ENCODE measurements around the gene RIPOR3.
"Not testable (repeated sequence)": the region's sequence is repeated elsewhere in the genome, so short reads cannot be mapped to it uniquely, and the experiment has no call there.

Gene RIPOR3

GRCh38 chr20:50716518-50716917, 25.2 kb upstream of the RIPOR3 start:
- Histone ChIP-seq H3K9me2 (replicated peaks; ENCODE audit: insufficient read depth, low read length) (no peaks in the 10 kb centered on the region), H3K27me3 (ENCODE audit: low read length) (no peaks in the 10 kb centered on the region), H4K20me1 (ENCODE audit: low read depth, low read length) (no peaks in the 10 kb centered on the region), H3K36me3 (ENCODE audit: low read length) (no peaks in the 10 kb centered on the region), H2AFZ (ENCODE audit: low read depth, low read length, severe bottlenecking) (no peak overlapping the region), H3K79me2 (ENCODE audit: insufficient read depth, low read length) (no peaks in the 10 kb centered on the region), H3F3A (ENCODE audit: insufficient read depth) (no peaks in the 10 kb centered on the region), H3K4me2 (ENCODE audit: low read depth, low read length, poor library complexity, severe bottlenecking) (no peak overlapping the region), H3K9ac (ENCODE audit: low read length) (no peak overlapping the region), H3K4me3 (ENCODE audit: insufficient read depth, low read length, poor library complexity, severe bottlenecking) (no peak overlapping the region), H3K27ac (ENCODE audit: low read depth, low read length) (no peak overlapping the region), H3K9me3 (ENCODE audit: insufficient read depth, low read length) (no peaks in the 10 kb centered on the region)
- TF ChIP-seq EZH2phosphoT487 (conservative IDR thresholded peaks at IDR 0.05; ENCODE audit: low read length) (no peak), CTCF (IDR thresholded peaks at IDR 0.05; ENCODE audit: insufficient read depth, low read length, poor library complexity, severe bottlenecking) (no peak)

GRCh38 chr20:50715694-50716093, 24.4 kb upstream of the RIPOR3 start:
- Histone ChIP-seq H3K27ac (ENCODE audit: low read depth, low read length) (no peak overlapping the region), H3F3A (ENCODE audit: insufficient read depth) (no peaks in the 10 kb centered on the region), H3K9ac (ENCODE audit: low read length) (no peak overlapping the region), H3K27me3 (ENCODE audit: low read length) (no peaks in the 10 kb centered on the region), H3K9me3 (ENCODE audit: insufficient read depth, low read length) (no peaks in the 10 kb centered on the region), H4K20me1 (ENCODE audit: low read depth, low read length) (no peaks in the 10 kb centered on the region), H3K79me2 (ENCODE audit: insufficient read depth, low read length) (no peaks in the 10 kb centered on the region), H3K4me3 (ENCODE audit: insufficient read depth, low read length, poor library complexity, severe bottlenecking) (no peak overlapping the region), H3K9me2 (replicated peaks; ENCODE audit: insufficient read depth, low read length) (no peaks in the 10 kb centered on the region), H3K36me3 (ENCODE audit: low read length) (no peaks in the 10 kb centered on the region), H3K4me2 (ENCODE audit: low read depth, low read length, poor library complexity, severe bottlenecking) (no peak overlapping the region), H2AFZ (ENCODE audit: low read depth, low read length, severe bottlenecking) (no peak overlapping the region)
- TF ChIP-seq EZH2phosphoT487 (conservative IDR thresholded peaks at IDR 0.05; ENCODE audit: low read length): no peak
- TF ChIP-seq CTCF (IDR thresholded peaks at IDR 0.05; ENCODE audit: insufficient read depth, low read length, poor library complexity, severe bottlenecking): no peak

- not testable (repeated sequence) for H3K9me2 ChIP-seq (replicated peaks; ENCODE audit: insufficient read depth, low read length); H2AFZ ChIP-seq (ENCODE audit: low read depth, low read length, severe bottlenecking); H3K4me2 ChIP-seq (ENCODE audit: low read depth, low read length, poor library complexity, severe bottlenecking); H3K36me3 ChIP-seq (ENCODE audit: low read length); H4K20me1 ChIP-seq (ENCODE audit: low read depth, low read length); H3F3A ChIP-seq (ENCODE audit: insufficient read depth); H3K79me2 ChIP-seq (ENCODE audit: insufficient read depth, low read length); H3K27me3 ChIP-seq (ENCODE audit: low read length); H3K4me3 ChIP-seq (ENCODE audit: insufficient read depth, low read length, poor library complexity, severe bottlenecking); H3K27ac ChIP-seq (ENCODE audit: low read depth, low read length); H3K9ac ChIP-seq (ENCODE audit: low read length); H3K9me3 ChIP-seq (ENCODE audit: insufficient read depth, low read length)
These were observed 23.1 kb upstream of the RIPOR3 start for GRCh38 chr20:50714426-50714825.

- no peaks in the 10 kb centered on the region for H4K20me1 ChIP-seq (ENCODE audit: low read depth, low read length)
- H3K9me3 ChIP-seq (ENCODE audit: insufficient read depth, low read length): no peaks in the 10 kb centered on the region
- H2AFZ ChIP-seq (ENCODE audit: low read depth, low read length, severe bottlenecking): no peak overlapping the region
- no peaks in the 10 kb centered on the region for H3K9me2 ChIP-seq (replicated peaks; ENCODE audit: insufficient read depth, low read length)
- H3K4me3 ChIP-seq (ENCODE audit: insufficient read depth, low read length, poor library complexity, severe bottlenecking): no peak overlapping the region
- no peaks in the 10 kb centered on the region for H3K79me2 ChIP-seq (ENCODE audit: insufficient read depth, low read length)
- H3K27me3 ChIP-seq (ENCODE audit: low read length): no peaks in the 10 kb centered on the region
- H3F3A ChIP-seq (ENCODE audit: insufficient read depth): no peaks in the 10 kb centered on the region
- no peak overlapping the region for H3K27ac ChIP-seq (ENCODE audit: low read depth, low read length)
- no peak overlapping the region for H3K9ac ChIP-seq (ENCODE audit: low read length)
- no peaks in the 10 kb centered on the region for H3K36me3 ChIP-seq (ENCODE audit: low read length)
- TF ChIP-seq CTCF (IDR thresholded peaks at IDR 0.05; ENCODE audit: insufficient read depth, low read length, poor library complexity, severe bottlenecking) (no peak), EZH2phosphoT487 (conservative IDR thresholded peaks at IDR 0.05; ENCODE audit: low read length) (no peak)
- no peak overlapping the region for H3K4me2 ChIP-seq (ENCODE audit: low read depth, low read length, poor library complexity, severe bottlenecking)
These were observed 22.3 kb upstream of the RIPOR3 start for GRCh38 chr20:50713657-50714101.
